ENCODE measurements around the gene SLC26A1. TPM values are rescaled to one million over a fixed set of nuclear protein-coding genes. Genes with fewer than 3 reads are reported as not detected.

SLC26A1 gene
- total and polyA plus RNA-seq, 2 of the 13 experiments (the other 11 are each of a cell fraction or from before 2014, with no cell fraction given): 5.4 to 22.9 TPM

- no TSS peak for BruUV-seq (replicated peaks)
- ChIA-PET POLR2A (no interaction called here), CTCF (ENCODE audit: low intra/inter-chr PET ratio, low total read pairs) (no interaction called here)
- TF ChIP-seq ZBTB46 (CRISPR knock-in tag; IDR thresholded peaks at IDR 0.05; ENCODE audit: borderline replicate concordance) (no peak), ZNF343 (CRISPR knock-in tag; IDR thresholded peaks at IDR 0.05) (no peak), SIX4 (CRISPR knock-in tag; IDR thresholded peaks at IDR 0.05) (peak; percentile 65), ZNF740 (CRISPR knock-in tag; IDR thresholded peaks at IDR 0.05) (peak; percentile 48; the same call in 1 of the 2 replicates), ZFP91 (CRISPR knock-in tag; IDR thresholded peaks at IDR 0.05; ENCODE audit: borderline replicate concordance) (0 out of 2 replicates have a peak, but pooled peaks have one; percentile 30), BHLHE40 (IDR thresholded peaks at IDR 0.05; ENCODE audit: low read length) (no peak), SIN3A (IDR thresholded peaks at IDR 0.05; ENCODE audit: borderline replicate concordance, low read depth, low read length) (no peak), NPAS2 (CRISPR knock-in tag; IDR thresholded peaks at IDR 0.05; ENCODE audit: borderline replicate concordance) (no peak), ZIK1 (CRISPR knock-in tag; IDR thresholded peaks at IDR 0.05; ENCODE audit: borderline replicate concordance, low read depth) (no peak), ZNF713 (CRISPR knock-in tag; IDR thresholded peaks at IDR 0.05) (no peak), ZNF678 (CRISPR knock-in tag; IDR thresholded peaks at IDR 0.05) (no peak), ZBTB14 (CRISPR knock-in tag; IDR thresholded peaks at IDR 0.05) (no peak), ZNF17 (CRISPR knock-in tag; IDR thresholded peaks at IDR 0.05) (no peak), ZNF605 (CRISPR knock-in tag; IDR thresholded peaks at IDR 0.05) (no peak), EED (CRISPR knock-in tag; IDR thresholded peaks at IDR 0.05) (no peak), ZNF451 (CRISPR knock-in tag; IDR thresholded peaks at IDR 0.05) (no peak), HNRNPH1 (optimal IDR thresholded peaks at IDR 0.05; ENCODE audit: low read depth, low read length) (no peak), RXRB (CRISPR knock-in tag; IDR thresholded peaks at IDR 0.05; ENCODE audit: borderline replicate concordance) (no peak)
- Histone ChIP-seq H3K9me3 (ENCODE audit: low read length) (no peaks in the 10 kb centered on the region), H3K9ac (ENCODE audit: insufficient read depth, low read depth, low read length) (no peak overlapping the region), H3K4me1 (ENCODE audit: insufficient read depth, low read length) (peaks cover 78% of the 10 kb centered on the region), H3K27me3 (ENCODE audit: control insufficient read depth in 1 of 2, insufficient read depth in 2 of 2, low read length in 2 of 2) (peaks cover 17 to 72% of the 10 kb centered on the region in 2 experiments), H2AFZ (ENCODE audit: low read length) (no peak overlapping the region), H3K27ac (ENCODE audit: extremely low read length, insufficient read depth, low read length) (no peak overlapping the region), H3K79me2 (ENCODE audit: insufficient read depth, low read length) (no peaks in the 10 kb centered on the region), H3K36me3 (replicated peaks in 1 of 2; ENCODE audit: control insufficient read depth in 1 of 2, insufficient read depth in 2 of 2, low read length in 2 of 2) (no peaks in the 10 kb centered on the region), H4K20me1 (ENCODE audit: insufficient read depth, low read length) (peaks cover 8% of the 10 kb centered on the region; the same call in 1 of the 2 replicates), H3K4me3 (replicated peaks in 1 of 3; ENCODE audit: insufficient read depth in 1 of 3, low read depth in 2 of 3, low read length in 3 of 3) (peak overlapping the region in 1 of 3 experiments; percentile 14; a peak in 1 of 6 replicates), H3K4me2 (ENCODE audit: low read depth, low read length) (peak overlapping the region; percentile 46; the same call in 1 of the 2 replicates)
- DNase-seq (ENCODE audit: low spot score) (no peak), FAIRE-seq (no peak), ATAC-seq (peak; percentile 33)
- intact Hi-C loops (cut with micrococcal nuclease; ENCODE audit: unreplicated experiment) (loop anchor here (5.0 kb wide), 1 partner anchor 33 kb away; no protein-coding TSS in a partner anchor), in situ Hi-C loops (cut with HindIII; ENCODE audit: extremely low pct_ligation_motif_present, low pct_unique_long_range_greater_than_20kb) (no loop called here)
- WGBS (ENCODE audit: low lambda C conversion rate): 39% methylated on average over 6 of the region's 20 CpGs
Observed at GRCh38 chr4:1039493-1040343, 46.5 kb upstream of the SLC26A1 start.

Measured in HepG2 (cell line).